ENCODE measurements around the gene CTRB1. TPM values are rescaled to one million over a fixed set of nuclear protein-coding genes. Genes with fewer than 3 reads are reported as not detected.

CTRB1 gene
- total and polyA plus RNA-seq, 2 of the 13 experiments (the other 11 are each of a cell fraction or from before 2014, with no cell fraction given): not detected

- no peak for TF ChIP-seq ZBTB25 (CRISPR knock-in tag; IDR thresholded peaks at IDR 0.05)
- no peak for TF ChIP-seq KMT2B (CRISPR knock-in tag; IDR thresholded peaks at IDR 0.05)
- no peak for TF ChIP-seq IRF1 (CRISPR knock-in tag; IDR thresholded peaks at IDR 0.05; ENCODE audit: low read depth)
- no peak for TF ChIP-seq ZNF776 (CRISPR knock-in tag; IDR thresholded peaks at IDR 0.05)
- TF ChIP-seq SNAPC2 (CRISPR knock-in tag; IDR thresholded peaks at IDR 0.05): peak; percentile 32; the same call in 1 of the 2 replicates
- TF ChIP-seq FOXO1 (CRISPR knock-in tag; IDR thresholded peaks at IDR 0.05): no peak; the same call in 1 of the 2 replicates
- no peak for TF ChIP-seq ZNF644 (CRISPR knock-in tag; IDR thresholded peaks at IDR 0.05; ENCODE audit: low read depth)
- no peak for TF ChIP-seq SMARCE1 (IDR thresholded peaks at IDR 0.05; ENCODE audit: borderline replicate concordance)
- no peak for TF ChIP-seq HHEX (CRISPR knock-in tag; IDR thresholded peaks at IDR 0.05)
- TF ChIP-seq ZNF687 (CRISPR knock-in tag; IDR thresholded peaks at IDR 0.05): no peak; the same call in 1 of the 2 replicates
- TF ChIP-seq ELF4 (CRISPR knock-in tag; IDR thresholded peaks at IDR 0.05; ENCODE audit: borderline replicate concordance): no peak
- TF ChIP-seq SETDB1 (CRISPR knock-in tag; IDR thresholded peaks at IDR 0.05; ENCODE audit: borderline replicate concordance): no peak
- TF ChIP-seq ZNF280D (CRISPR knock-in tag; IDR thresholded peaks at IDR 0.05): no peak; the same call in 1 of the 2 replicates
- TF ChIP-seq GLI4 (CRISPR knock-in tag; IDR thresholded peaks at IDR 0.05; ENCODE audit: borderline replicate concordance): no peak
- TF ChIP-seq HNF4A (CRISPR knock-in tag; IDR thresholded peaks at IDR 0.05): no peak
- TF ChIP-seq AGO2 (optimal IDR thresholded peaks at IDR 0.05; ENCODE audit: low read depth, low read length): peak; percentile 97
Measured at GRCh38 chr16:75251280-75252048, 32.7 kb downstream of the CTRB1 start, which contains the start of gene BCAR1 (continued).
